Measurements from ENCODE around the gene NIN.

NIN gene

DNA sequence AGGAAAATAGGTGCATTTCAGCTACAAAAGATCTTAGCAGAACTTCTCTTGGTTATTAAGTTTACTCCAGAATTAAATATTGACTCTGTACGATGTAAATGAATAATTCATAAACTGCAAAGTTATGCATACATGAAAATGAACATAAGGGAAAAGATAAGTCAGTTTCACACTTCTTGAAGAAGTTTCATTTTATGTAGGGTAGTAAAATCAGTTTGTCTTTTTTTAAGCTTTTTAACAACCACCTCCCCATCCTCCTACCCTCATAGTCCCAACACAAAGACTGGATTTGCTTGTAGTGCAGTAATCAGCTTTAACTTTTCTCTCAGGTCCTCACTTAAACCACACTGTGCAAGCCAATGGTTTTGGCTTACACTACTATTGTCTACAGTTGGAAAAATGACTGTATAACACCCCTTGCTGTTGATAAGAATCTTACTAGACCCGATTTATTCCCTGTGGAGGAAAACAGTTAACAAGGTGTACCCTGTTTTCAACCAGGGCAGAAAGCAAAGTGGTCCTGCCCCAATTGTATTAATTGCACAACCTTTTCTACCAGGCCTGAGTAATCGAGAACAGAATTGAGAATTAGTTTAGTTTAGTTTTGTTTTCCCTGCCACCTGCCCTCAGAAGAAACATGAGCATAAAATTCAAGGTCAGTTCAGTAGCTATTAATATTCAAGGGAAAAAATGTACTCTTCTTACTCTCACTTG is 44.1 kb downstream of the NIN start:
- DNase-seq, result no peak

DNA sequence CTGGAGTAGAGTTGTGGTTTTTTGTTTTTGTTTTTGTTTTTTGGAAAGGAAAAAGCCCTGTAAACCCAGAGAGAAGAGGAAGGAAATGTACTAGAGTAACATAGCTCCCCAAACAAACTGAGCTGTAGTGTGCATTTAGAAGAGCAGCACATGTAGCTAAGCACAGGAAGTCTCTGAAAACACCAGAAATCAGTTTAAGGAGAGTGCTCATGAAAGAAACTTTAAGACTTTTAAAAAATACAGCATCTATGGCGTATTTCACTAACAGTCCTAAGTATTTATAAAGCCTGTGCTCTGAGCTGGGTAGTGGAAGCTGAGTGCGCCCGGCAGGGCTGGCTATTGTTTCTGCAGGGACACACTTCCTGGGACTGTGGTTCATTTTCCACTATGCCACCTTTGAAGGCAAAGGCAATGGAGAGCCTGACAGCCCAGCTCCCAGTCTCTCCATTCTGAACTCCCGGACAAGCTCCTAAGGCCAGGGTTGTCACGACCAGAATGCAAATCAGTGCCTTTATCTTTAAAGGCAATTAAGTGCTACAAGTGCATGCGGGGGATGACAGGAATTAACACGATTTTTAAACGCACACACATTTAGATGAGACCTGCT is 45.4 kb downstream of the NIN start:
- DNase-seq, result no peak

DNA sequence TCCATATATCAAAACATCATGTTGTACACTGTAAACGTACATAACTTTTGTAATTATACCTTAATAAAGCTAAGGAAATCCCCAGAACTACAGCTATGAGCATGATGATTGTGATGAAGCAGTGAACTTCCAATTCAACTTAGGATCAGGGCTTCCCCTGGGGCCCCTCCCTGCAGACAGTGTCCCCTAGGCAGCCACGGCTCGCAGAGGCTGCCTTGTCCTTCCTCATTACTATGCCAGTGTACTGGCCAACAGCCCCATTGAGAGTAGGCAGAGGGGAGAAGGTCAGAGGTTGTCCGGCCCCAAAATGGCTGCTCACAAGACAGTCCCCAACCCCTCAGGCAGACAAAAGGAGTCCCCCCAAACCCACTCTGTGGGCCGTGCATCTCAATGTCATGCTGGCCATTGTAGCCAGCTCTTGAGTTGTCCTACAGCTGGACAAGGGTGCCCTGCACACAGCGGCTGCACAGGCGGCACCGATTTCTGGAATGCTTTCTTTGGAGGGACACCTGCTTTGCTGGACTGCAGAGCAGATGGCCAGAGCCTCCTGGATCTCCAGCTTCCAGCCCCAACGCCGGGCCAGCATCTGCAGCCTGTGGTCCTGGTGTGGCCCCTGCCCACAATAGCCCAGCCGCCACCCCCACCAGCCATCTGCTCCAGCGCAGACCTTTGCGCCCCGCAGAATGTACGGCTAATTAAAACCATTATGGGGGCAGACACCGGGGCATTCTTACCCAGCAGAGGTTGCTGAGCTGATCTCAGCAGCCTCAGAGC is 46.1 kb downstream of the NIN start:
- no peak for DNase-seq

DNA sequence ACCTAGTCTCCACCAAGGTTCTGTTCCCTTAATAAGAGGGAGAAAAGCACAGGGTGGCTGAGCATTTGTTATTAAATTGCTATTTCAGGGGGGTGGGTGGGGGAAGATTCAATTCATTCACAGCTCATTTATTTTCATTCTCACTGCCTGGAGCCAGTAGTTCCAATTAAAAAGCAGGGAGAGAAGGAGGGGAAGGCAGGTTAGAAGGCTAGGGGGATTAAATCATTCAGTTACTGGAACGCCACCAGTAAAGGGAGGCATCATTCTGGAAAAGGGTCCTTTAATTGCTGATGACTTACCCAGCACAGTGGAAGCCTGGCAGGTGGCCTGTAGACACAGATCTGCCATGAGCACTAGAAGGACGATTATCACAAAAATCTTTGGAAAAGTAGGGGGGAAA is 47.4 kb downstream of the NIN start:
- DNase-seq, result no peak

DNA sequence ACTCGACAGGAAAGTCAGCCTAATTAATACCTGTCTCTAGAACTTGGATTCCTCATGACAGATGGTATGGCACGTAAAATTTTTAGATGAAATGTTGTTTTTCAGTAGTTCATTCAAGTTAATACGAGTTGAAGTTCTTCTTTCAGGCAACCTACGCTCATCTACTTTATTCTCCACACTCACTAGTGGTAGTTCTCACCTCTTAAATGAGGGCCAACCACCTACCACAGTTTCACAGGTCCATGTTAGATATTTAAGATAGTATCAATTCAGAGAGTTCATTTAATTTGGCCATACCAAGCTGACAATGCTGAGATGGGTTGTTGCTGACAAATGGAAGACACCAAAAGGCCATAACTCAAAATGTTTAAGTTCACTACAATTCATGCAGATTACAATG is 50.6 kb downstream of the NIN start:
- no peak for DNase-seq

DNA sequence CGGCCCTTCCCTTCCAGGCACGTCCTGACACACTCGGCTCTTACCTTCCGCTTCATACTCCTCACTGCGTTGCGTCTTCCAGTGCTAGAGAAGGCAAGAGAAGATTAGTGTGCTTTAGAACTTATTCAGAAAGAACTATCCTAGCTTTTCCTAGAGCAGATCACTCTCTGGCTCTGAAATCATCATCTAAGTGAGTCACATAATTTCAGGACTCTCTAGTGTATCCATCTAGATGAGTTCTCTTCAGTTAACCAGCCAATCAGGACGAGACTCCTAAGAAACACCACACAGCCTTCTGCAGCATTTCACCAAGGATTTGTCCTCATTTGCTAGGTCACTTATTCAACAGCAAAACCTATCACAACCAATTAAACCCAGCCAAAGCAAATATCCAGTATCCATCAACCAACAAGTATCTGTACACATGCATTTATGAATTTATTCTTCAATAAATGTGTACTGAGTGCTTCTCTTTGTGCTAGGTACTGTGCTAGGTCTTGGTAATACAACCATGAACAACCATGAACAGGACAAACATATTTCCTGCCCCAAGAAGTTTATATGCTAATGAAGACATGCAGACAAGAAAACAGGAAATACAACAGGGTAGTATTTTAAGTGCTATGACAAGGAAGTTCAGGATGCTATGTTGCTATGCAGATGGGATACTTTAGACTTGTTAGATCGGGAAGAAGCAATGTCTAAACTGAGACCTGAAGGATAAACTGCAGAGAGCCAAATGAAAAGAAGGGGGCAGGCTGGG is 52.1 kb downstream of the NIN start:
- DNase-seq, result no peak

GRCh38 chr14:50776522-50776921 is 54.4 kb downstream of the NIN start:
- no peak for DNase-seq

GRCh38 chr14:50775357-50775756 is 55.6 kb downstream of the NIN start:
- no peak for DNase-seq

GRCh38 chr14:50774542-50775267 is 56.3 kb downstream of the NIN start:
- DNase-seq, result no peak

DNA sequence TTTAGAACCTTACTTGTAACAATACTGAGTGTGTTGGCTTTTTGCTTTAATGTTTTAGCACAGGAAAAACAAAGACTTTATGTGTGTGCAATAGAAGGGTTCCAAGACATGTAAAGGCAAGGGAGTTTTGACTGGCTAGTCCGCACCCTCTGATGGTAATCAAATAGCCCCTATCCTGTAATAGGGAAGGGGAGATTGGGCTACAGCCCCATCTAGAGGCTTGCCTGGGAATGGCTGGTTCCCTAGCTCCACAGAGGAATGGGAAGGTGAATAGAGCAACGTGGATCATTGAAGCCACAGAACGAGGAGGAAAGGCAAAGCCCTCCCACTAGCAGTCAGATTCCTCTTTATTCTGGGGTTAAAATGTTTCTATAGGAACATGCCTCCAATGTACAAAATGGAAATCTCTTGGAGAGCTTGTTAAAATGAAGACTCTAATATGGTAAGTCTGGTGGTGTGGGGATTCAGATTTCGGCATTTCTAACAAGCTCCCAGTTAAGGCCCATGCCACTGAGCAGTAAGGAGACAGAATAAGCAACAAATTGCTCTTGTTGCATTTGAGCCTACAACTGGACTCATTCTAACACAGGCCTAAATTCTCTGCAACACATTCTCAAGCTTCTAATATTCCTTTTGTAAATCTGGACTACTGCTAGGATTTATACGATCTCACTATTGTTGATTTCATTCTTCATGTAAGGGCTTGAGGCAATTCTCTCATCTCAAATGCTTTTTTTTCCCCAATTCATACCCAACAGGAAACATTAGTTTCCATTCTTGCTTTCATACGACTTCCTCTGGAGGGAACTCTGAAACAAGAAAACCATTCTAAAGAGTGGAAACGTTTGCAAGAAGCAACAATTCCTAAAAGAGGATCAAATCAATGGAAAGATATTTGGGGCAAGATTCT is 57.1 kb downstream of the NIN start:
- peak in 2 of 3 donors; percentile 19 to 32 for DNase-seq

DNA sequence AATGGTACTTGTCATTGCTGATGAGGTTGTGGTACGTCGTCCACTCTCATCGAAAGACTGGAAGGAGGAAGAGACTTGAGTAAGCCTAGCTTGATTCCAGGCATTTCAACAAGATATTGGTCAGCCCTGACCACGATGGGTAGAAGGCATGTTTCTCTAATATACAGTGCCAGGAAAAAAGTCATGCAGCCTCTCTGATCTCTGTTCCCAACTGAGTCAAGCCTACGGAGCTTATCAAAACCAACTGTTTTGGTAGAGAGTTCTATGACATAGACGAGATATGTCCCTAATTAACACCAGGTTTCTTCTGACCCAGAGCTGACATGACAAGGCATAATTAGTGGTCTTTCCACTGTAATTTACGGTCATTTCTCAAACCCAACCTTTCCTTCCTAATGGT is 58.5 kb downstream of the NIN start:
- DNase-seq, result no peak

GRCh38 chr14:50770586-50770985 is 60.4 kb downstream of the NIN start:
- no peak for DNase-seq

DNA sequence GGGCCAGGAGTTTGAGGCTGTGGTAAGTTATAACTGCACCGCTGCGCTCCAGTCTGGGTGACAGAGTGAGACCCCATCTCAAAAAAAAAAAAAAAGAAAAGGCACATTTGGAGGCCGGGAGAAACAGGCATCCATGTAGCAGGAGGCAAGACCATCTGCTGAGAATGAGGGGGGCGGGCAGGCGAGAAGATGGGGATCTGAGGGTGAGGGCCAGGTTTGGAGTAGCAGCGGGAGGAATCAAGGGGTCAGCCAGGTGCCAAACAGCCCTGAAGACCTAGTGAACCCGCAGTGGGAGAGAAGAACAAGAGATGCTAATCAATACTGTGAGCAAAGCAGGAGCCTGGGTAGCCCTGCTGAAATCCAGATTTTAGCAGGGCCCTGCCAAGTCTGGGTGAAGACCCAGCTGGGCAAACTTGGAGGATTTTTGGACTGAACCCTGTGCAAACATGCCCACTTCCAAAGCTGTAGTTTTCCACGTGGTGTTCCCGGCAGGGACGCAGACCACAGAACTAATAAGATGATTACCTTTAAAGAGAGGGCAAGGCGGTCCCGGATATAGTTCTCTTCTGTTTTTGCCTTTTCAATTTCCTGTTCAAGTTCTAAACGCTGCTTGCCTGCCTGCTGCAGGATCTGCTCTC is 61.0 kb downstream of the NIN start:
- no peak for DNase-seq

DNA sequence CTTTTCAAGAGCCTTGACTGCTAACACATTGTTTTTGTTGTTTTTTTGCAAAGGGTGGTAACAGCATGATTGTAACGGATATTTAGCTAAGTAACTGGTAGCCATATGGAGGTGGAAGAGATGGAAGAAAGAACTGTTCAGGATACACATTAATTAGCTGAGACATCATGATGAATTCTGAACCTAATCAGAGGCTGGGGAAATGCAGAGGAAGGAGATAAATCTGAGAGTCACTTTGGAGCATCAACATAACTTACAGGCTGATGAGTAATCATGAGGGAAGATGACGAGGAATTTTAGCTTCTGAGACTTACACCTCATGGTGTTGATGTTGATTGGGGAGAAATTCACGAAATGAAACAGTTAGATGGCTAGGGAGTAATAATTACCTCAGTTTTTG is 62.3 kb downstream of the NIN start:
- no peak for DNase-seq

DNA sequence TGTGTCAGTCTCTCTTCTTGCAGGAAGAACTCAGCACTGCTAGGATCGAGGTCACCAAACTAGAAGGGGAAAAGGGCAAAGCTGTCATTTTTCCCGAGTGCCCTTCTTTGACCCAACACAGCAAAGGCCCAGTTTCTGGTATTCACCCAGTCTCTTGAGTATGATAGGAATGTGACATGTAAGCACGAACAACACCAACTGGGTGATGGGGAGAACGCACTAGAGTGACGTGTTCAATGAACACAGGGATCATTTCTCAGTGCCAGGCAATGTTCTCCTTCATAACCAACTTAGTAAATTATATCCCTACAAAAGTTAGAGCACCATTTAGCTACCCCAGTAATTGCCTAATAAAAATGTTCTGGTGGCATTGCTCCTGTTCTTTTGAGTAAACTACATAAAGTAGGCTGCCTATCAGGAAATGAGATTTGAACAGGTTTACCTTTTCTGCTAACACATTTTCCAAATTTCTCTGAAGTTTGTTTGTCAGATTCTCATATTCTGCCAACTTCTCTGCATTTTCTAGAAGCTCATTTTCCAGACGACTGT is 64.5 kb downstream of the NIN start:
- DNase-seq, result no peak

DNA sequence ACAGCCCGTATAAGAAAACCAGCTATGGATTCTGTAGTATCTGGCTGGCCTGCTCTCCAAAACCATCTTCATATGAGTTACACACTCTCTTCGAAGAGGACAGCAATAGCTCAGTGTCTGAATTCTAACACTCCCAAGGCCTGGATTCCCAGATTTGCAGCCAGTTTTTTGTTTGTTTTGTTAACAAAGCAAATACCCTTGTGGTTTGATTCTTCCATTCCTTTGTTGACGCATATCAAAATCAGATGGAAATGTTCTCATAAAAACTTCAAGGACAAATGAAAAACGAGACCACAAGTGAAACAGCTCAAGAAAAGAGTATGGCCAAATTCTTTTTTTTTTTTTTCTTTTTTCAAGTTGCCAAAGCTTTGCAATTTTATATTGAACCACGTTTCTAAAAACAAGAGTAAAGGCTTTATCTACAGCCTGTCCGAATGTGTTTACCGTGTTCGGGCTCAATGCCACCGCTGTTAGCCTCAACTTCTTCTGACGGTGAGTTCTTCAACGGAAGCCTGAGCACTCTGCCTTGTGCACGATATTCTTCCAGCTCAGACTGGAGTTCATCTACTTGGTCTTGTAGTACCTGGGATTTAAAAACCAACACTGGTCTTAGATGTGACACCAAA is 67.5 kb downstream of the NIN start:
- no peak for DNase-seq

DNA sequence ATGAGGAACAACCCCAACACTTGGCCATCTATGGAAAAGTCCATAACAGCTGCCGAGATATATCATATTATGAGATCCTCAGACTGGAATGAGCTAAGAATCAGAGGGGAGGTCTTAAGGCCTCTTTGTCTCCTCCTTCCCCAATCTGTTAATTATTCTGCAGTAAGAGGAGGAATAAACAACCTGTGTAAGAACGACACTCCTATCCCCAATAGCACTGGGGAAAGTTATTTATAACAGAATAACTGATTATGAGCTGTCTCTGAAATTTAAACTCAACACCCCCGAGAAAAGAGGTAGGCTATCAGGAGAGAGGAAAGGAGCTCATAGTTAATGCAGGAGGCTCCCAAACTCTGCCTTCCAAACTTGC is 68.0 kb downstream of the NIN start:
- no peak for DNase-seq

DNA sequence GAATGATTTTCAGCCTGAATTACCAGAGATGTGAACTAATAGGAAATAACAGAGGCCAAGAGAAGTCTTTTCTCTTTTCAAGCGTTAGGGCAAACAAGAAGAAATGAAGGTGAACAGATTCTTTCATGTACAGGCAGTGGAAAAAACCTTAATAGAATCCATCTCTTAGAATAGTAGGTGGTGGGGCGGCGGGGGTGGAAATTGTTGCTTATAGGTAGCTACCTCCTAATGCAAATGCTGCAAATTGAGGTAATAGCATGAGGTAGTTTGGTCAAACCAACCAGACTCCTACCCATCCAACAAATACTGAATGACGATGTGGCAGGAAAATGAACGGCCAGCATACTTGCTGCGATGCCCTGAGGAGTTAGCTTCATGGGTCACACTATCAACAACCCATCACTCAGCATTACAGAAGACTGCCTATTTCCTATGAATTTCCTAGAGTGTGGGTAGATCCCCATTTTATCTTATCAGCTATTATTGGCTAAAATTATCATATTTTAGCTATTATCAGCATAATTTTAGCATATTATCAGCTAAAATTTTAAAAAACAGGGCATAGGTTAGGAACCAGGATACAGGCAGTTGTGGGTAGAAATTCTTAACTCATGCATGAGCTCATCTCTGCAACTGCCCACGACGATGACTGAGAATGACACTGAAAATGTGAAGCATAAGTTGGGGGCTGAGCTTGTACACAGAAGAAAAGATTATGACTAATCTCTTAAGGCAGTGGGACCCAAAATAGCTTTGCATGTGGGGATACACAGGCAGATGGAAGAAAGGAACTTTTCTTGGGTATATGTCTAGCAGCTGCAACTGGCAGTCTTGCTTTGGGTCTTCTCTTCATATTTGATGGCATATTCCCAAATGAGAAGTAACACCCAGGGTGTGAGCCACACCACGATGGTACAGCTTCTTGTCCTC is 68.7 kb downstream of the NIN start:
- peak; percentile 67 to 83 (median 74) for DNase-seq

Measured in suppressor macrophage treated with lipopolysaccharide for 1 hour (primary cell).